GM19372 (cell line): ENCODE measurements around the gene LYSMD3.
"Not testable (repeated sequence)": the region's sequence is repeated elsewhere in the genome, so short reads cannot be mapped to it uniquely, and the experiment has no call there.

Experiments
- ATAC-seq: cut with Tn5 transposase; IDR thresholded peaks from one replicate; pipeline ENCODE4 v1.9.1; 2021; ENCODE audit warnings: mild to moderate bottlenecking, low read depth, moderate library complexity; ENCODE audit not compliant: unreplicated experiment

Gene LYSMD3

GRCh38 chr5:90529194-90529938 is at the start of gene LYSMD3:
Gene LYSMD3, minus strand, starts transcription at chr5:90529584. Its CDS starts 4,295 bp downstream, at chr5:90525289.
- peak; percentile 82 for ATAC-seq

- not testable (repeated sequence) for ATAC-seq
Observed at GRCh38 chr5:90576566-90576965, 47.2 kb upstream of the LYSMD3 start.

GRCh38 chr5:90575712-90576111 is 46.3 kb upstream of the LYSMD3 start:
- ATAC-seq = no peak

GRCh38 chr5:90571147-90571773 is 41.9 kb upstream of the LYSMD3 start:
- no peak for ATAC-seq

- no peak for ATAC-seq
Observed at GRCh38 chr5:90570034-90570433, 40.6 kb upstream of the LYSMD3 start.

- ATAC-seq = no peak
Observed at GRCh38 chr5:90569084-90569483, 39.7 kb upstream of the LYSMD3 start.

GRCh38 chr5:90565491-90565890 is 36.1 kb upstream of the LYSMD3 start:
- no peak for ATAC-seq

- no peak for ATAC-seq
Observed at GRCh38 chr5:90563108-90563507, 33.7 kb upstream of the LYSMD3 start.

GRCh38 chr5:90562341-90562740 is 33.0 kb upstream of the LYSMD3 start:
- ATAC-seq = no peak

GRCh38 chr5:90561766-90562165 is 32.4 kb upstream of the LYSMD3 start:
- ATAC-seq = no peak

GRCh38 chr5:90560771-90561170 is 31.4 kb upstream of the LYSMD3 start:
- no peak for ATAC-seq

GRCh38 chr5:90558344-90559192 is 29.2 kb upstream of the LYSMD3 start, which contains the start of gene ADGRV1:
Gene ADGRV1, plus strand, starts transcription at chr5:90558797. Its CDS starts 99 bp downstream, at chr5:90558896.
- ATAC-seq = no peak

GRCh38 chr5:90557871-90558270 is 28.5 kb upstream of the LYSMD3 start:
- no peak for ATAC-seq

- ATAC-seq = no peak
Observed at GRCh38 chr5:90557391-90557790, 28.0 kb upstream of the LYSMD3 start.

- ATAC-seq = no peak
Observed at GRCh38 chr5:90555666-90556065, 26.3 kb upstream of the LYSMD3 start.

GRCh38 chr5:90554358-90555006 is 25.1 kb upstream of the LYSMD3 start:
- no peak for ATAC-seq

GRCh38 chr5:90553711-90554110 is 24.3 kb upstream of the LYSMD3 start:
- ATAC-seq = no peak

- no peak for ATAC-seq
Observed at GRCh38 chr5:90551376-90551775, 22.0 kb upstream of the LYSMD3 start.

- ATAC-seq = no peak
Observed at GRCh38 chr5:90550963-90551362, 21.6 kb upstream of the LYSMD3 start.

GRCh38 chr5:90549729-90550275 is 20.4 kb upstream of the LYSMD3 start:
- ATAC-seq = no peak
